ENCODE data around the gene SLAMF1. TPM values are rescaled to one million over a fixed set of nuclear protein-coding genes. Genes with fewer than 3 reads are reported as not detected.

Gene SLAMF1
- total and polyA plus RNA-seq, 2 experiments from 2014 or later, result not detected

DNA sequence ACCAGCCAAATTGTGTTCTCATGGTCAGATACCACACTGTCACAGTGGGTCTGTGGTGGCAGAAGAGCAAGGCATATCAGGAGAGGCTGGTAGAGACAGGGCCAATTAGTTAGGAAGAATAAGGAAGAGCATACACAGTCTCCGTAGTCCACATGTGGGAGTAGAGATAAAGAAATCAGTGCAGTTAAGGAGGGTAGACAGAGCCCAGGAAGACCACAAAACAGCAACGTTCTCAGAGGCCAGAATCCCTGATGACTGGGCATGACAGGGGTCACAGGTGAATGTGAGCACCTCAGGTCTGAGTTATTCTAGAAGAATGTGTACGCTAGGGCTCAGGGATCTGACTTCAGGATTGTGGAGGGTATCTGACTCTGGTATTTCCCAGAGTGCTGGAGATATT is 33.0 kb upstream of the SLAMF1 start:
- peaks cover 8% of the 10 kb centered on the region for H3K27me3 Mint-ChIP-seq (ENCODE audit: insufficient read depth, low read depth, poor library complexity)
- DNase-seq (ENCODE audit: low spot score), result no peak
- H3K27ac Mint-ChIP-seq, result no peak overlapping the region

More for the DNA sequence above, 33.0 kb upstream of the SLAMF1 start:
- no peaks in the 10 kb centered on the region for H3K79me2 ChIP-seq (replicated peaks; ENCODE audit: insufficient read depth)
- H3K4me2 ChIP-seq, result no peak overlapping the region
- H3K4me1 ChIP-seq (ENCODE audit: insufficient read depth), result peaks cover 6% of the 10 kb centered on the region; the same call in 1 of the 2 replicates
- no peaks in the 10 kb centered on the region for H3F3A ChIP-seq (replicated peaks; ENCODE audit: low read depth)
- peaks cover 5% of the 10 kb centered on the region; the same call in 2 of the 3 replicates for H3K4me1 Mint-ChIP-seq
- no peak for ATAC-seq
- H3K27ac ChIP-seq (ENCODE audit: low read depth), result no peak overlapping the region
- no peaks in the 10 kb centered on the region for H3K36me3 Mint-ChIP-seq (ENCODE audit: low read depth)
- H3K9me3 Mint-ChIP-seq, result no peaks in the 10 kb centered on the region
- H3K4me3 ChIP-seq, result no peak overlapping the region
- TF ChIP-seq, protein P1, sequence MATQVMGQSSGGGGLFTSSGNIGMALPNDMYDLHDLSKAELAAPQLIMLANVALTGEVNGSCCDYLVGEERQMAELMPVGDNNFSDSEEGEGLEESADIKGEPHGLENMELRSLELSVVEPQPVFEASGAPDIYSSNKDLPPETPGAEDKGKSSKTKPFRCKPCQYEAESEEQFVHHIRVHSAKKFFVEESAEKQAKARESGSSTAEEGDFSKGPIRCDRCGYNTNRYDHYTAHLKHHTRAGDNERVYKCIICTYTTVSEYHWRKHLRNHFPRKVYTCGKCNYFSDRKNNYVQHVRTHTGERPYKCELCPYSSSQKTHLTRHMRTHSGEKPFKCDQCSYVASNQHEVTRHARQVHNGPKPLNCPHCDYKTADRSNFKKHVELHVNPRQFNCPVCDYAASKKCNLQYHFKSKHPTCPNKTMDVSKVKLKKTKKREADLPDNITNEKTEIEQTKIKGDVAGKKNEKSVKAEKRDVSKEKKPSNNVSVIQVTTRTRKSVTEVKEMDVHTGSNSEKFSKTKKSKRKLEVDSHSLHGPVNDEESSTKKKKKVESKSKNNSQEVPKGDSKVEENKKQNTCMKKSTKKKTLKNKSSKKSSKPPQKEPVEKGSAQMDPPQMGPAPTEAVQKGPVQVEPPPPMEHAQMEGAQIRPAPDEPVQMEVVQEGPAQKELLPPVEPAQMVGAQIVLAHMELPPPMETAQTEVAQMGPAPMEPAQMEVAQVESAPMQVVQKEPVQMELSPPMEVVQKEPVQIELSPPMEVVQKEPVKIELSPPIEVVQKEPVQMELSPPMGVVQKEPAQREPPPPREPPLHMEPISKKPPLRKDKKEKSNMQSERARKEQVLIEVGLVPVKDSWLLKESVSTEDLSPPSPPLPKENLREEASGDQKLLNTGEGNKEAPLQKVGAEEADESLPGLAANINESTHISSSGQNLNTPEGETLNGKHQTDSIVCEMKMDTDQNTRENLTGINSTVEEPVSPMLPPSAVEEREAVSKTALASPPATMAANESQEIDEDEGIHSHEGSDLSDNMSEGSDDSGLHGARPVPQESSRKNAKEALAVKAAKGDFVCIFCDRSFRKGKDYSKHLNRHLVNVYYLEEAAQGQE (IDR thresholded peaks at IDR 0.05; ENCODE audit: unreplicated experiment), result no peak
- no peak for TF ChIP-seq STAT1 (IDR thresholded peaks at IDR 0.05; ENCODE audit: unreplicated experiment)
- no peak for TF ChIP-seq JUNB (IDR thresholded peaks at IDR 0.05; ENCODE audit: unreplicated experiment)
- no peak for TF ChIP-seq EZH2phosphoT487 (IDR thresholded peaks at IDR 0.05; ENCODE audit: unreplicated experiment)
- TF ChIP-seq, protein P2, sequence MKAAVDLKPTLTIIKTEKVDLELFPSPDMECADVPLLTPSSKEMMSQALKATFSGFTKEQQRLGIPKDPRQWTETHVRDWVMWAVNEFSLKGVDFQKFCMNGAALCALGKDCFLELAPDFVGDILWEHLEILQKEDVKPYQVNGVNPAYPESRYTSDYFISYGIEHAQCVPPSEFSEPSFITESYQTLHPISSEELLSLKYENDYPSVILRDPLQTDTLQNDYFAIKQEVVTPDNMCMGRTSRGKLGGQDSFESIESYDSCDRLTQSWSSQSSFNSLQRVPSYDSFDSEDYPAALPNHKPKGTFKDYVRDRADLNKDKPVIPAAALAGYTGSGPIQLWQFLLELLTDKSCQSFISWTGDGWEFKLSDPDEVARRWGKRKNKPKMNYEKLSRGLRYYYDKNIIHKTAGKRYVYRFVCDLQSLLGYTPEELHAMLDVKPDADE (IDR thresholded peaks at IDR 0.05), result no peak
- no peak for TF ChIP-seq CREB1 (CRISPR knock-in tag; IDR thresholded peaks at IDR 0.05; ENCODE audit: low read depth)
- no peak for TF ChIP-seq NANOG (IDR thresholded peaks at IDR 0.05; ENCODE audit: borderline replicate concordance)
- no peak for TF ChIP-seq ZNF114 (CRISPR knock-in tag; IDR thresholded peaks at IDR 0.05)
- TF ChIP-seq POLR2AphosphoS5 (IDR thresholded peaks at IDR 0.05; ENCODE audit: low read depth), result no peak
- TF ChIP-seq, protein P3, sequence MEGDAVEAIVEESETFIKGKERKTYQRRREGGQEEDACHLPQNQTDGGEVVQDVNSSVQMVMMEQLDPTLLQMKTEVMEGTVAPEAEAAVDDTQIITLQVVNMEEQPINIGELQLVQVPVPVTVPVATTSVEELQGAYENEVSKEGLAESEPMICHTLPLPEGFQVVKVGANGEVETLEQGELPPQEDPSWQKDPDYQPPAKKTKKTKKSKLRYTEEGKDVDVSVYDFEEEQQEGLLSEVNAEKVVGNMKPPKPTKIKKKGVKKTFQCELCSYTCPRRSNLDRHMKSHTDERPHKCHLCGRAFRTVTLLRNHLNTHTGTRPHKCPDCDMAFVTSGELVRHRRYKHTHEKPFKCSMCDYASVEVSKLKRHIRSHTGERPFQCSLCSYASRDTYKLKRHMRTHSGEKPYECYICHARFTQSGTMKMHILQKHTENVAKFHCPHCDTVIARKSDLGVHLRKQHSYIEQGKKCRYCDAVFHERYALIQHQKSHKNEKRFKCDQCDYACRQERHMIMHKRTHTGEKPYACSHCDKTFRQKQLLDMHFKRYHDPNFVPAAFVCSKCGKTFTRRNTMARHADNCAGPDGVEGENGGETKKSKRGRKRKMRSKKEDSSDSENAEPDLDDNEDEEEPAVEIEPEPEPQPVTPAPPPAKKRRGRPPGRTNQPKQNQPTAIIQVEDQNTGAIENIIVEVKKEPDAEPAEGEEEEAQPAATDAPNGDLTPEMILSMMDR (conservative IDR thresholded peaks at IDR 0.05; ENCODE audit: low read depth in 2 of 2), result no peak
- TF ChIP-seq EZH2 (IDR thresholded peaks at IDR 0.05; ENCODE audit: low read depth, unreplicated experiment), result no peak
- TF ChIP-seq, protein P4, sequence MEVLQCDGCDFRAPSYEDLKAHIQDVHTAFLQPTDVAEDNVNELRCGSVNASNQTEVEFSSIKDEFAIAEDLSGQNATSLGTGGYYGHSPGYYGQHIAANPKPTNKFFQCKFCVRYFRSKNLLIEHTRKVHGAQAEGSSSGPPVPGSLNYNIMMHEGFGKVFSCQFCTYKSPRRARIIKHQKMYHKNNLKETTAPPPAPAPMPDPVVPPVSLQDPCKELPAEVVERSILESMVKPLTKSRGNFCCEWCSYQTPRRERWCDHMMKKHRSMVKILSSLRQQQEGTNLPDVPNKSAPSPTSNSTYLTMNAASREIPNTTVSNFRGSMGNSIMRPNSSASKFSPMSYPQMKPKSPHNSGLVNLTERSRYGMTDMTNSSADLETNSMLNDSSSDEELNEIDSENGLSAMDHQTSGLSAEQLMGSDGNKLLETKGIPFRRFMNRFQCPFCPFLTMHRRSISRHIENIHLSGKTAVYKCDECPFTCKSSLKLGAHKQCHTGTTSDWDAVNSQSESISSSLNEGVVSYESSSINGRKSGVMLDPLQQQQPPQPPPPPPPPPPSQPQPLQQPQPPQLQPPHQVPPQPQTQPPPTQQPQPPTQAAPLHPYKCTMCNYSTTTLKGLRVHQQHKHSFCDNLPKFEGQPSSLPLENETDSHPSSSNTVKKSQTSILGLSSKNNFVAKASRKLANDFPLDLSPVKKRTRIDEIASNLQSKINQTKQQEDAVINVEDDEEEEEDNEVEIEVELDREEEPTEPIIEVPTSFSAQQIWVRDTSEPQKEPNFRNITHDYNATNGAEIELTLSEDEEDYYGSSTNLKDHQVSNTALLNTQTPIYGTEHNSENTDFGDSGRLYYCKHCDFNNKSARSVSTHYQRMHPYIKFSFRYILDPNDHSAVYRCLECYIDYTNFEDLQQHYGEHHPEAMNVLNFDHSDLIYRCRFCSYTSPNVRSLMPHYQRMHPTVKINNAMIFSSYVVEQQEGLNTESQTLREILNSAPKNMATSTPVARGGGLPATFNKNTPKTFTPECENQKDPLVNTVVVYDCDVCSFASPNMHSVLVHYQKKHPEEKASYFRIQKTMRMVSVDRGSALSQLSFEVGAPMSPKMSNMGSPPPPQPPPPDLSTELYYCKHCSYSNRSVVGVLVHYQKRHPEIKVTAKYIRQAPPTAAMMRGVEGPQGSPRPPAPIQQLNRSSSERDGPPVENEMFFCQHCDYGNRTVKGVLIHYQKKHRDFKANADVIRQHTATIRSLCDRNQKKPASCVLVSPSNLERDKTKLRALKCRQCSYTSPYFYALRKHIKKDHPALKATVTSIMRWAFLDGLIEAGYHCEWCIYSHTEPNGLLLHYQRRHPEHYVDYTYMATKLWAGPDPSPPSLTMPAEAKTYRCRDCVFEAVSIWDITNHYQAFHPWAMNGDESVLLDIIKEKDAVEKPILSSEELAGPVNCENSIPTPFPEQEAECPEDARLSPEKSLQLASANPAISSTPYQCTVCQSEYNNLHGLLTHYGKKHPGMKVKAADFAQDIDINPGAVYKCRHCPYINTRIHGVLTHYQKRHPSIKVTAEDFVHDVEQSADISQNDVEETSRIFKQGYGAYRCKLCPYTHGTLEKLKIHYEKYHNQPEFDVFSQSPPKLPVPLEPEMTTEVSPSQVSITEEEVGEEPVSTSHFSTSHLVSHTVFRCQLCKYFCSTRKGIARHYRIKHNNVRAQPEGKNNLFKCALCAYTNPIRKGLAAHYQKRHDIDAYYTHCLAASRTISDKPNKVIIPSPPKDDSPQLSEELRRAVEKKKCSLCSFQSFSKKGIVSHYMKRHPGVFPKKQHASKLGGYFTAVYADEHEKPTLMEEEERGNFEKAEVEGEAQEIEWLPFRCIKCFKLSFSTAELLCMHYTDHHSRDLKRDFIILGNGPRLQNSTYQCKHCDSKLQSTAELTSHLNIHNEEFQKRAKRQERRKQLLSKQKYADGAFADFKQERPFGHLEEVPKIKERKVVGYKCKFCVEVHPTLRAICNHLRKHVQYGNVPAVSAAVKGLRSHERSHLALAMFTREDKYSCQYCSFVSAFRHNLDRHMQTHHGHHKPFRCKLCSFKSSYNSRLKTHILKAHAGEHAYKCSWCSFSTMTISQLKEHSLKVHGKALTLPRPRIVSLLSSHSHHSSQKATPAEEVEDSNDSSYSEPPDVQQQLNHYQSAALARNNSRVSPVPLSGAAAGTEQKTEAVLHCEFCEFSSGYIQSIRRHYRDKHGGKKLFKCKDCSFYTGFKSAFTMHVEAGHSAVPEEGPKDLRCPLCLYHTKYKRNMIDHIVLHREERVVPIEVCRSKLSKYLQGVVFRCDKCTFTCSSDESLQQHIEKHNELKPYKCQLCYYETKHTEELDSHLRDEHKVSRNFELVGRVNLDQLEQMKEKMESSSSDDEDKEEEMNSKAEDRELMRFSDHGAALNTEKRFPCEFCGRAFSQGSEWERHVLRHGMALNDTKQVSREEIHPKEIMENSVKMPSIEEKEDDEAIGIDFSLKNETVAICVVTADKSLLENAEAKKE (CRISPR knock-in tag; IDR thresholded peaks at IDR 0.05), result no peak
- no peak for TF ChIP-seq ZNF331 (CRISPR knock-in tag; IDR thresholded peaks at IDR 0.05; ENCODE audit: low read depth)
- H3K4me3 Mint-ChIP-seq, result no peak overlapping the region
- H3K36me3 ChIP-seq (ENCODE audit: insufficient read depth), result no peaks in the 10 kb centered on the region
- H3K9me2 ChIP-seq (ENCODE audit: insufficient read depth), result no peaks in the 10 kb centered on the region
- no peaks in the 10 kb centered on the region for H3K27me3 ChIP-seq (ENCODE audit: insufficient read depth)
- H2AFZ ChIP-seq, result no peak overlapping the region
- no peaks in the 10 kb centered on the region for H4K20me1 ChIP-seq (replicated peaks; ENCODE audit: insufficient read depth)

Measured in GM23338 (cell line).